GM19395 (cell line): ENCODE measurements around the gene PRKG1.

Experiments
- ATAC-seq: cut with Tn5 transposase; IDR thresholded peaks from one replicate; pipeline ENCODE4 v1.9.1; 2021; ENCODE audit warnings: mild to moderate bottlenecking, moderate library complexity; ENCODE audit not compliant: unreplicated experiment

The PRKG1 gene

DNA sequence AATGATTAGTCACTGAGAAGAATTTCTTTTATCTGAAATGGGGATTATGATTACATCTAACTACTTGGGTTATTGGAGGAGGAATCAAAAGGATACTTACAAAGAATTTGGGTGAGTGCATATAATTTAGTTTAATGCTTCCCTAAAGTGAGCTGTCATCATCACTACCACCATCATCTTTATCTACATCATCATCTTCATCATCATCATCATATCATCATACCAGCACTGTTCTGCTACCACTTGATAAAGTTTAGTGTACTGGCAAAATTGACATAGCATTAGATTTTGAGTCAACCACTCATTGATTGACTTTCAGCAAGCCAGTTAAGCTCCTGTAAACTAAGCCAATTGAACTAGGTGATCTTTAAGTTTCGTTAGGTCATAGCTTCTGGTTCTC is 994.2 kb downstream of the PRKG1 start:
- no peak for ATAC-seq

DNA sequence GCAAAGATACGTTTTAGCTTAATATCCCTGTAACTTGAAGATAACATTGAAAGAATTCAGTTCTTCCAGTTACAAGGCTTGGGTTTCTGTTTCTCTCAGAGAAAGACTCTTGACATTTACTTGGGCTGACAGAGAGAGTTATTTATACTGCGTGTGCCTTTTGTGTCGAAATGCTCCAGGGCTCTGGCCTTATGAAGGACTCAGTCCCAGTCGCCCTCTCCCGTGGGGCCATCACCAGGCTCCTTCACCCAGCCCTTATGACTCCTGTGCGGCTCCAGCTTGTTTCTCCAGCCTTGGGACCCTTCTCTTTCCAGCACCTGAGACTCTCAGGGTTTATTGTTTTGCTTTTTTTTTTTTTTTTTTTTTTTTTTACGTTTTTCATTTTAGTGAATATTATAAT is 997.5 kb downstream of the PRKG1 start:
- no peak for ATAC-seq

DNA sequence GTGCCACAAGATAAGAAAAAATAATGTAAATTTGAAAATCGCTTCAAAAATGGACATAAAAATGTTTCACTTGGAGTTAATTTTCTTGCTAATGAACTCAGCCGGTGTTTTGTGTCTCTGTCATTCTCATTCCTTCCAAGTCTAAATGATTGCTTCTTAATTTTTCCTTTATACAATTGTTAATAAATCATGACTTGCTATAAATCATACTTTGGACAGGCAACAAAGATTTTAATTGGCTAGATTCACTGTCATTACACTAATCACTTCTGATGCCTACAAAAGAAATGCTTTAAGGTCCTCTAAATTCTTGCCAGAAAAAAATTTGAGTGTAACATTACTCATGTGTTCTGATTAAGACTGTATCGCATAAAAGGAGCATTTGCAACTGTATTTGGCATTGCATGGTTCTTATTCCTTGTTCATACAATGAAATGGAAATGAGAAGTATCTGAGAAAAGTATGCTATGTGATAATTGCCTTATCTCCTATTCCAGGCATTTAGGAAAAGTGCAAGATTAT is 1000.3 kb downstream of the PRKG1 start:
- ATAC-seq: no peak

DNA sequence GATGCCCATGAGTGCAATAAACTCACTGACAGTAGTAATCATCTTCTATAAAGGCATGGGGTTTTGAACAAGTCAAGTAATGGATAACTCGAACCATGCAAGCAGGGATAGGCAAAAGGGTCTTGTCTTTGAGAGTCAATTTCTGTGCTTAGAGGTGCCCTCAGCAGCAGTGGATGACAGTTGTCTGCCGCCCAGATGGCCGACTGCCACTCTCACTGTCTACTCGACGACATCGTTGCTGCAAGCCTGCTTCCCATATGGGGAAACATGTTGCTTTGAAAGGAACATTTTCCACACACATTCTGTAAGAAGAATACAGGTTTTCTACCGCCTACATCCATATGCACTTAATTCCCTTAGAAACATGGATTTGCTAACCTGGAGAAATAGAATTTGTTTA is 1003.5 kb downstream of the PRKG1 start:
- no peak for ATAC-seq

DNA sequence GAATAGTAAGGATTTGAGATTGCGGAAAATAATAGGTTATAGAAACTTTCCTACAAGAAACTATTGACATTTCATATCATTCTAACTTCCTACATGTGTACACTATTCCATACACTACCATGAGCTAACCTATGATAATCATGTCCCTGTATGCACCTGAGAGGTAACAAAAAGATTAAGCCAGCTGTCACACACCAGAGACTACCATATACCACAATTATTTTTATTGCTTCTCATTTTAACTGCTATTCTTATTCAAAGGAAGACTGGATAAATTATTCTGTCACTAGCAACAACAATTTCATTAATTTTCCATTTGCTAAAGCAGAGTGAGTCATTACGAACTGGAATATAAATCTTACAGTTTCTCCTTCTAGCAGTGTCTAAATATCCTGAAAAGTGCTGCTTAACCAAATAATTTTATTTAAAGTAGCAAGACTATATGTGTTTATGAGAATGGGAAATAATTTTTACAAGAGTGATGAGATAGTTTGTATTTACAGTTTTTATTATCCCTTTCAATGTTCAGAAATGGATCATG is 1004.2 kb downstream of the PRKG1 start:
- ATAC-seq: no peak

DNA sequence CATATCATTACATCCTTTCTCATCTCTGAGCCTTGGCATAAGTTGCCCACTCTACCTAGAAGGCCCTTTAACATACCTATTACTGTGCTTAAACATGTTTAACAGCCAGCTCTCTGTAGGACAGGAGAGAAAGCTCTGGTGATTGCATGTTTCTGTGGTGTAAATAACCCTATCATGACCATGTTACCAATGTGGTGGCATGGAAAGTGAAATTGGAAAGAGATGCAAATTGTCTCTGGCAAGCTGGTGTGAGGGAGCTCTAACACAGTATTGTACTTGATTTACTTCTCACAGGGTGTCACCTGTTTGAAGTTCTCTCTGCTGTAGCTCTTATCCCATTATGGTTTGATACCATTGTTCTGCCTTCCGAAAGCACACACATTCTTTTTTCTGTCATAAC is 1008.0 kb downstream of the PRKG1 start:
- peak; percentile 70 for ATAC-seq

DNA sequence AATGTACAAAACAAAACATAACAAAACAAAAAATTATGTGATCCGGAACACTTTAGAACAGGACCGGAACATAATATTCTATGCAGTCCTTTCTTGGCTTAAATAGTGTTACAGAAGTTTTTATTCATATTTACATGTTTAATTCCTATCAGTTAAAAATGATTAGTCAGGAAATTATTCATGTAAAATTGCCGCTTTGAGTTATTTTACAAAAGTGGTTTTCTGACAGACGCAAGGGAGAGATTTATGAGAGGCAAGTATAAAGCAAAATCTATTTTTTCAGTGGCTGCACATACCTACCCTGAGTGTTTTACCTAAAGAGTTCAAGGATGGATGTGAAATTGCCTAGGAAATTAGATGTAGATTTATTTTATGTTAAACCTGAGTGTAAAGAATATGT is 1009.1 kb downstream of the PRKG1 start:
- ATAC-seq: no peak

DNA sequence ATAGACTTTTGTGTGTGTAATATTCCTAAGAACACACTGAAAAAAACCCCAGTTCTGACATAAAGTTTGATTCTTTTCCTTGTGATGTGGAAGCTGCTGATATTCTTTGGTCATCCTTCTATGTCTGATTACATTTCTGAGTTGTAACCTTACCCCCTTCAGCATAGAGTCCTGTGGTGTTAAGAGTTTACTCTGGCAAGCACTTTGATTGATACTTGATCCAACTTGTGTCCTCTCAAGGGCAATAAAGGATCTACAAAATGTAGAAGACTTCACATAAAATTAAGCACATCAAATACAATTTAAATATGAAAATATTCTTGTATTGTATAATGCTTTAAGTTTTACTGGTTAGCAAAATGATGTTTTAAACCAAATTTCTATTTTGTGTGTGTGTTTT is 1018.1 kb downstream of the PRKG1 start:
- no peak for ATAC-seq

DNA sequence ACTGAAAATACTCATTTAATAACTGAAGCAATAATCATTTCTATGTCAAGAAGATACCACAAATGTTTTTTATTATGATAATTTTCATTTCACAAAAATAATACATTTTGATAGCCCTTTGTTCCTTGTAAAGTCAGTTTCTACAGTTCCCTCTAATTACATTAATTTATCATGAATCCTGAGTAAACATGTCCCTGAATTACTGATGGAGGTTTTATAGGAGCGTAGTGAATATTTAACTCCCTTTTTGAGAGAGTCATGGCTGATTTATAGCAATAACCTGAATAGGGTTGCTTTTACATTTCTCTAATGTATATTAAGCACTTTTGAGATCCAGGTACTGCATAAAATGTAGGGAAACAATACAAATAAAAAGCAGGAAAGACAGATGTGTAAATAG is 1023.8 kb downstream of the PRKG1 start:
- no peak for ATAC-seq

DNA sequence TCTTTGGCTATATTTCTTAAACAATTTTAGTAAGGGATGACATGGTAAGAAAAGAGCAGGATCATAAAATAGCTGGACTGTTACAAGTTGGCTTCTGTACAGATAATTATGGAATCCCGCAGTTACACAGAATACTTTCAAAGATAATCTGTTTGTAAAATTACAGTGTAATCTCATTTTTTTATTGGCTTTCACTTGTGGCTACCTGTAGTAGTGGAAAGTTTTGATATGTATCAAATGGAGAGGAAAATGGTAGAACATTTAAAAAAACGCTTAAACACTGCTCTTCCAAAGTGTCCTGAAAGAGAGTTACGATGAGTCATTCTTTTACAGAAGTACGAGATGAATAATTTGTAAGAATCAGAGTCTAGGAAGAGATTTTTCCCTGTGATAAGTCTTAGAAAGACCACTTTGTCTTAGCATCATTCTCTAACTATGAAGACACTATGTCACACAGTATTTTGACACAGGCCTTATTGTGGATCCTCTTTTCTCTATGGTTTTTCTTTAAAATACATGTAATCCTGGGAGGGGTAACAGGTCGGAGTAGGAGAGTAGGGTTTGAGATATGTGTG is 1024.8 kb downstream of the PRKG1 start:
- no peak for ATAC-seq

DNA sequence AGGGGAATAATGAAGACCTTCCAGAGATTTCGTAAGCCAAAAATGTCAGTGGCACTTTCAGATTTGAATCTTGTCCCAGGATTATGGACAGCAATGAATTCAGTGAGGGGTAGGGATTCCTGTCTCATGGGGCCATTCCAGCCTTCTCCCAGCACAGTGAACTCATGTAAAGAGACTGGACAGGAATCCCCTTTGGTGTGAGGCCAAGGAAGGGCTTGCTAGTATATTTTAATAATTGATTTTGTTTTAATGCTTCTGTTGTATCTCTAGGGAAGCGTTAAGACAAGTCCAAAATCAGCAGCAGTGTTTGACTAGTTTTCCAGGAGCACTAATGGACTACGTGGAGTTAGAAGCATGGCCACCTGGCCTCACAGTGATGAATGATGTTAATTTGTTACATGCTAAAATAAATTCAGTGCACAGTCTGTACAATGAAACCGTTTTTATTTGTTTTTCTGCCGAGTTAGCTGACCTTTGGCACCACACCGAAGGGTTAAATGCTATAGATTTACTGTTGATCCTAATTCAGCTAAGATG is 1025.8 kb downstream of the PRKG1 start:
- no peak for ATAC-seq

DNA sequence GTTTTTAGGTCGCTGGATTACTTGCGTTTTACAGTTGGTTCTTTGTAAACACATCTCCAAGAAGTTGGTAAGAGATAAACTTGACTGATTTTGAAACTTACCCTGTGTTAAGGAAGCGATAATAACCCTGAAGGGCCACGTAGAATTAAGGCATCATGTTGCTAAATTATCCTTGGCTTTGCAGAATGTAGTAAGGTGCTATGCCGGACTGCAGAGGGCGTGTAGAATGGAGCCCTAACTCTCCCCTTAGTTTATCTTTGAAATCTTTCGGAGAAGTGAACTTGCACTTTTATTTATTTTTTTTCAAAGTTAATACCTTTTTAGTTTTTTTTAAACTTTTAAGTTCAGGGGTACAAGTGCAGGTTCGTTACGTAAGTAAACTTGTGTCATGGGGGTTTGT is 1031.0 kb downstream of the PRKG1 start:
- no peak for ATAC-seq

DNA sequence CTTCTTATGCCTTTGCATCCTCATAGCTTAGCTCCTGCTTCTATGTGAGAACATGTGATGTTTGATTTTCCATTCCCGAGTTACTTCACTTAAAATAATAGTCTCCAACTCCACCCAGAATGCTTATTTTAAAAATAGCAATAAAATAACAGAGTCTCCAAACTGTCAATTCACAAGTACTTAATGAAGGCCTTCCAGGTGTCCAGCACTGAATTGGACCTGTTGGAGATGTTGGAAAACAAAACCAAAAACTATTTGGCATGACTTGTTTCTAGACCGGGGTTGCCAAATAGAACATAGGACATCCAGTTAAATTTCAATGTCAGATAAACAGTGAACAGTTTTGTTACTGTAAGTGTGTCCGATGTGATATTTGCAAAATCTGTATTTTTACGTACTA is 1031.7 kb downstream of the PRKG1 start:
- no peak for ATAC-seq

DNA sequence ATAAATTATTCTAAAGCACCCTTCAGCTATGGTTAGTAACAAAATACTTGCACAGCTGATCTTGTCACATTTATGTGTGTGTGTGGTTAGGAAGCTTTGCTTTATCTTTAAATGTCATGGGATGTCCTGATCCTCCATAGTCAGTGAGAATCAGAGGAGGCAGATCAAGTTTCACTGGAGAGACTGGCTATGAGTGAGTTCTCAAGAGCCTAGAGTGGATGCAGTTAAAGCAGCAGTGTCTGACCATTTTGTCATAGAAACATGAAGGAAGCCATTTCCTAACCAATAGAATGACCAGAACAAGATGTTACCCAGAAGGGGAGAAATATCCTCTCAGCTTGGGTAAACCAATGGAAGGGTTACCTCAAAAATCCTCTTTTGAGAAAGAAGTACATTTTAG is 1032.6 kb downstream of the PRKG1 start:
- no peak for ATAC-seq

DNA sequence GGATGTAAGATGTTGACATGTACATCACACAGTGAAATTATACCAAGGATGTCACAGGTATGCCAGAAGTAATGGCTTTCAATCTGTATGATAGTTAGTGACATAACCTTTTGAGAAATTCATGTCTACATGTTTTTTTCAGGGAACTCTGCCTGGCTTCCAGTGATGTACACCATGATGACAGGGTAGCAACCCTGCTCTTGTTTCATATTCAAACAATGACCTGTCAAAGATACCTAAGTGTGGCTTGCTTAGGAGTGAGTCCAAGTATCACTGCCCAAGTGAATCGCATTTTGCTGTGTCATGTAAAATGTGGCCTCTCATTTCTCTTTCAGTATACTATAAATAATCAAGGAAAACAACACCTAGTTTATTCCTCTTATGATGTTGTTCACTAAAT is 1033.9 kb downstream of the PRKG1 start:
- ATAC-seq: no peak

DNA sequence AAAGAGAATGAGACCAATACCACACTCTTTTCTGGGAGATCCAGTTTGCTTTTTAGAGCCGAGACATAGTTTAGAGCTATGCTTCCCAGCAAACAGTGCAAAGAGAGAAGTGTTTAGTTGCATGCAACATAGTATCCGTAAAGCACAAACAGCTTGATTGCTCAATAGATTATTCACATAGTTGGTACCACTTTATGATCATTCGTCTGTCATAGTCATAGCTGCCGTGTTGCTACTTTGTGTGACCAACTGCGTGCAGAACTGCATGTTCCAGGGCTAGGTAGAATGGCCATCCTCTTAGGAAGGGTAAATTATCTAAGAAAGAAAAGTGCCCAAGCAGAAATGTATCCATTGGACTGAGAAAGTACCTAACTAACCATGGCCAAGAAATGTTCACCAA is 1036.3 kb downstream of the PRKG1 start:
- ATAC-seq: no peak

DNA sequence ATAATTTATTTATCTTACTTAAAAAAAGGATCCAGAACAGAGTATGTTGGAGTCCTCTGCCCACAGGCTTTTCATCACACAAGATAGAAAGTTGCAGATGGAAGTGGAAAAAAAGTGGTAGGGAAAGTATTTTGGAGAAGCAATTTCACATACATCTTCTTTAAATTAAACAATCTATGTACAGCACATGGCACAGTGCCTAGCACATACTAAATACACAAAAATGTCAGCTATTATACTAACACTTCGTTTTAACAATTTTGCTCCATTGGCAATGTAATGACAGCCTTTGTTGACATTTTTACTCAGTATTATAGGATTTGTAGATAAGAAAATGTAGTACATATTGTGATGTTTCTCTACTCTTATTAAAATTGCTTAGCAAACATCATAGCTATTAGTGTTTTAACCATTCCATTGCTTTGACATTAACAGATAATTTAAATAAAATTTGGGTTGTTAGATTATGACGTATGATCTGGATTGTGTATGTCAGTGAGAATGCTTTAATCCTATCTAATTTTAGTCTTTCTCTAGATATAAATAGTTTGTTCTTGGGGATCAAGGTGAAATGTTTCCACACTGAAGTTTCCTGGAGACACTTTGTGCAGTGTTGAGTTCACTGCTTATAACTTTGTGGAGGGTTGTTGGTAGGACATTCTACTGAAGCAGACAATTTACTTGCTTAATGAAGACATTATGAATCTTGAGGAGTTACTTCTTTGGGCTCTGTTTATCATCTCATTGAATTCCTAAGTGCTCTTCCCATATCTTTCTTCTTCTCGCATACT is 1037.0 kb downstream of the PRKG1 start:
- no peak for ATAC-seq

DNA sequence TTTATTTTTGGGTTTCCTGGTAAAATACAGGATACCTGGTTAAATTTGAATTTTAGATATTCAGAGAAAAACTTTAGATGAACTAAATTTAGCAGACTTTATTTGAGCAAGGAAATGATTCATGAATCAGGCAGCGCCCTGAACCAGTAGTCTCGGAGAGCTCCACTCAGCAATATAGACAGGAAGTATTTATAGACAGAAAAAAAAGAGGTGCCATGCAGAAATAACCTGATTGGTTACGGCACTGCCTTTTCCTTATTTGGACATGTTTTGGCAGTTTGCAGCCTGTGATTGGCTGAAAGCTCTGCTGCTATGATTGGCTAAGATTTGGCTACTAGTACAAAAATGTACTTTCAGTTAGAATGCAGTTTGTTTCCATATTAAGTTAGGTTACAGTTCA is 1041.5 kb downstream of the PRKG1 start:
- ATAC-seq: no peak

DNA sequence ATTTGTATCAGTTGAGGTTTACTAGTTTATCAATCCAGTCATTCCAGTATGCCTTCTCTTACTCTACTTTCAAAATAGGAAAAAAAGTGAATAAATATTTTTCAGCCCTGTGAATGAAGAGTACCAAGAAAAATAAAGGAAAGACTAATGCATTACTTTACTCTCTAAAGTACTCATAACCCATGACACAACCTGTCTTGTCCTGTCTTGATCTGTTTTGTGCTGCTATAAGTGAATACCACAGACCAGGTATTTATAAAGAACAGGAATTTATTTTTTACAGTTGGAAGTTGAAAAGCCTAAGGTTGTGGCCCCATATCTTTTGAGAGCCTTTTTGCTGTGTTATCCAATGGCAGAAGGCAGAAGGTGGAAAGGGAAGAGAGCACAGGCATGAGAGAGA is 1045.2 kb downstream of the PRKG1 start:
- ATAC-seq: no peak

DNA sequence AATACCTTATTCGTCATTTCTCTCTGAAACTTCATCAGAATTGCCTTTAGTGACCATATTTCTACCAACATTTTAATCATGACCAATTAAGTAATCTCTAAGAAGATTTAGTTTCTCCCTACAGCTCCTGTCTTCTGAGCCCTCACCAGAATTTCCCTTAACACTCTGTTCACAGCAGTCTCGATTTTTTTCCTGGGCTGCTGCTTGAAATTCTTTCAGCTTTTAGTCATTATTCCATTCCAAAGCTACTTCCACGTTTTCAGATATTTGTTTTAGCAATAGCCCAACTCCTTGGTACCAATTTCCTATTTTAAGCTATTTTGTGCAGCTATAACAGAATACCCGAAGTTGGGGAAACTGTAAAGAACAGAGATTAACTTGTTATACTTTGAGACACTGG is 1047.4 kb downstream of the PRKG1 start:
- no peak for ATAC-seq

DNA sequence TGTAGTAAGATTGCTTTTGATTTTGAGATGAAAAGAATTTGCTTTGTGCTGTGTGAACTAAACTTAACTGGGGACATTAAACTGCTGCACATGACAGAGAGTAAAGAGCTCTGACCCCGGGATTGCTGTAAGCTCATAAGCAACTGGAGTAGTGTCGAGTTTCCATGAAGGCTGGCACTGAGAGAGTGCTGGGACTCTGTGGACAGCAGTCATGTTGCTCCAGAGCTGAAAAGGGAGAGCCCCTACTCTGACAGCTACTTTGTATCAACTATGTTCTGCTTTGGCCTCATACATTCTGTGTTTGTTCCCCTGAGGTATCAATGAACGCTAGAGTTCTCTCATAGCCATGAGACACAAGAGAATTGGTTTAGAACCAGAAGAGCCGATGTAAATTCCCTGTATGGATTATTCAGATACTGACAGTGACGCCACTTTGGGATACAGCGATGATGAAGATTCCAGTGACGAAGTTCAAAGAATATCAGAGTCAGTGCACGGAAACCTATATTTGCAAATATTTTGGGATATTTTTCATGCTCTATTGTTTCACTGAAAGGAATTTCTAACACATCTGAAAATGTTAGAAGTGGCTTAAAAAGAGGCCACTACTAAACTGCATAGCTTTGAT is 1053.9 kb downstream of the PRKG1 start:
- ATAC-seq: no peak
